Measurements from ENCODE around the gene BMP2.

Gene BMP2

GRCh38 chr20:6767536-6768227 is at the start of gene BMP2:
Gene BMP2, plus strand, starts transcription at chr20:6767686. Its CDS starts 2,441 bp downstream, at chr20:6770127.
- DNase-seq, result no peak

GRCh38 chr20:6718662-6719368 is 48.7 kb upstream of the BMP2 start:
- no peak for DNase-seq

- DNase-seq, result no peak
These were observed 48.1 kb upstream of the BMP2 start for GRCh38 chr20:6719369-6719721.

- no peak for DNase-seq
These were observed 40.7 kb upstream of the BMP2 start for GRCh38 chr20:6726761-6727160.

- no peak for DNase-seq
These were observed 36.7 kb upstream of the BMP2 start for GRCh38 chr20:6730672-6731328.

- no peak for DNase-seq
These were observed 35.5 kb upstream of the BMP2 start for GRCh38 chr20:6732001-6732447.

- no peak for DNase-seq
These were observed 34.6 kb upstream of the BMP2 start for GRCh38 chr20:6732851-6733250.

GRCh38 chr20:6733965-6734364 is 33.5 kb upstream of the BMP2 start:
- no peak for DNase-seq

GRCh38 chr20:6735942-6736845 is 31.3 kb upstream of the BMP2 start:
- DNase-seq, result no peak

- no peak for DNase-seq
These were observed 28.1 kb upstream of the BMP2 start for GRCh38 chr20:6739406-6739805.

GRCh38 chr20:6740096-6740495 is 27.4 kb upstream of the BMP2 start:
- DNase-seq, result no peak

- DNase-seq, result no peak
These were observed 23.3 kb upstream of the BMP2 start for GRCh38 chr20:6744180-6744579.

GRCh38 chr20:6744805-6745204 is 22.7 kb upstream of the BMP2 start:
- no peak for DNase-seq

GRCh38 chr20:6746901-6747609 is 20.4 kb upstream of the BMP2 start:
- DNase-seq, result no peak

- DNase-seq, result no peak
These were observed 17.0 kb upstream of the BMP2 start for GRCh38 chr20:6750438-6750837.

GRCh38 chr20:6756693-6757595 is 10.5 kb upstream of the BMP2 start:
- no peak for DNase-seq

GRCh38 chr20:6764619-6765018 is 2.9 kb upstream of the BMP2 start:
- no peak for DNase-seq

- no peak for DNase-seq
These were observed 1.9 kb upstream of the BMP2 start for GRCh38 chr20:6765469-6766058.

- no peak for DNase-seq
These were observed 1.1 kb upstream of the BMP2 start for GRCh38 chr20:6766433-6766832.

GRCh38 chr20:6767126-6767535 is 355 bp upstream of the BMP2 start:
- no peak for DNase-seq
